ENCODE measurements around the gene CLRN1.

- no peak for TF ChIP-seq EZH2phosphoT487 (IDR thresholded peaks at IDR 0.05; ENCODE audit: unreplicated experiment)
- no peak for TF ChIP-seq EZH2 (IDR thresholded peaks at IDR 0.05; ENCODE audit: low read depth, unreplicated experiment)
- TF ChIP-seq CTCF (conservative IDR thresholded peaks at IDR 0.05; ENCODE audit: low read depth in 2 of 2), result no peak
- TF ChIP-seq REST (IDR thresholded peaks at IDR 0.05; ENCODE audit: unreplicated experiment), result no peak
- TF ChIP-seq CREB1 (CRISPR knock-in tag; IDR thresholded peaks at IDR 0.05; ENCODE audit: low read depth), result no peak
- TF ChIP-seq POLR2AphosphoS5 (IDR thresholded peaks at IDR 0.05; ENCODE audit: low read depth), result no peak
- no peak for TF ChIP-seq ZNF331 (CRISPR knock-in tag; IDR thresholded peaks at IDR 0.05; ENCODE audit: low read depth)
Observed at GRCh38 chr3:150978566-150979148, 6.1 kb upstream of the CLRN1 start.
